DLD1 (cell line): ENCODE results near the gene SLC6A18.

Source experiments
- in situ Hi-C: cut with HindIII; loops from 2 replicates; pipeline ENCODE4 v1.10.0; 2017; ENCODE audit warnings: low sequenced_read_pairs

Gene SLC6A18

DNA sequence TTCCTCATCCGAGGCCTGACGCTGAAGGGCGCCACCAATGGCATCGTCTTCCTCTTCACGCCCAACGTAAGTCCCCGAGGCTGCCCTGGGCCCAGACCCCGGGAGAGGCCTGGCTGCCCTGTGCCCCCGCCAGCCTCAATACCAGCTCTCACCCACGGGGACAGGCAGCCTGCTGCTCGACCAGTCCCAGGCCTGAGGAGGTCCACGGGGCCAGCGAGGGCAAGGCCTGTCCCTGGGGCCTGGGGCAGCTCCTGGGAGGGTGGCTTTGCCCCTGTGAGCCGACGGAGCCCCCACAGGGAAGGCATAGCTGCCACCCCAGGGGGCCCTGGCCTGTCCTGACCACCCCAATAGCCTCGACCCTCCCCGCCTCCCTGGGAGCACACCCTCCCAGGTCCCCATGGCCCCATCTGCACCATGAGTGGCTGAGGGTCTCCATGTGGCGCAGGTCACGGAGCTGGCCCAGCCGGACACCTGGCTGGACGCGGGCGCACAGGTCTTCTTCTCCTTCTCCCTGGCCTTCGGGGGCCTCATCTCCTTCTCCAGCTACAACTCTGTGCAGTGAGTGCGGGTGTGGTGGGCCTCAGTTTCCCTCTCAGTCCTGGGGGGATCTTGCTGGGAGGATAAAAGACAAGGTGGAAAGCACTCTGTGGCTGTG, 11.5 kb upstream of the SLC6A18 start:
- in situ Hi-C loops, result loop anchor here (25.0 kb wide), 2 partner anchors 249 to 449 kb away; no protein-coding TSS in a partner anchor

DNA sequence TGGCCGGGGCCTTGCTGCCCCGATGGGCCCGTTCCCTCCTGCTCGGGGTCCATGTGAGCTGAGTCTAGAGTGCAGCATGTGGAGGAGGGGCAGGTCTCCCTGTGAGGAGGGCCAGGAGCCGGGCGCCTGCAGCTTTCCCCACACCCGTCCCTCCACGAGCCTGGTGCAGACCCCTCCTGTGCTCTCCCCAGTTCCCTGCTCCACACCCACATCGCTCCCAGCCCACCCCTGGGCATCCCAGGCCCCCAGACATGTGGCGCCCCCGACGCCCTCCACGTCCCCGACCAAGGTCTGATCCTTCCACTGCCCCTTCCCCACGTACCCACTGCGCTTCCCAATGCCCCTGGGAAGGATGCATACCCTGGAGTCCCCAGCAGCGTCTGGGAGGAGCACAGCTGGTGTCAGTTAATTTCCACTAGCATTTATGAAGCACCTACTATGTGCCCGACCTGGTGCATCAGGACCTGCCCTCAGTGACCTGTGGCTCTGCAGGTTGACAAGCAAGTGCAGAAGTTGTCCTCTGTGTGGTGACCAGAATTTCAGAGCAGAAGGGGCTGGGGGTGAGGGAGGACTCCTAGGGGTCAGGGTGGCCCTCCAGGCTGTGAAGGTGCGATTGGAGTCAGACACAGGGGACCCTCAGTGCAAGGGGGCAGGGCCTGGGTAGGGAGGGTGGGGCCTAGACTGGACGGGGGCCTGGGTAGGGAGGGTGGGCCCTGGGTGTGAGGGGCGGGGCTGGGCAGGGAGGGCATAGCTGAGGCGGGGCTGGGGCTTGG, 10.8 kb upstream of the SLC6A18 start:
- in situ Hi-C loops, result loop anchor here (25.0 kb wide), 2 partner anchors 248 to 448 kb away; no protein-coding TSS in a partner anchor

DNA sequence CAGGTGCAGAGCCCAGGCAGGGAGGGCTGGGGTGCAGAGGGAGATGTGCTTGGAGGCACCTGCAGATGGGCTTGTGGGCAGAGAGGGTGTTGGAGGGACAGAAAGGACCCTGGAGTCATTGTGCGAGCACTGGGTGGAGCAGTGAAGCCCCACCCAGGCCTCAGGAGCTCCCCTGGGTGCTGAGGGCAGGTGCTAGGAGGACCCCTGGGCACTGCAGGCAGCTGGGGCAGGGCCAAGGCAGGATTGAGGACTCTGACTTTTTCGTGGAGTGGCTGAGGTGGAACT, 10.3 kb upstream of the SLC6A18 start:
- in situ Hi-C loops, result loop anchor here (25.0 kb wide), 2 partner anchors 247 to 447 kb away; no protein-coding TSS in a partner anchor

DNA sequence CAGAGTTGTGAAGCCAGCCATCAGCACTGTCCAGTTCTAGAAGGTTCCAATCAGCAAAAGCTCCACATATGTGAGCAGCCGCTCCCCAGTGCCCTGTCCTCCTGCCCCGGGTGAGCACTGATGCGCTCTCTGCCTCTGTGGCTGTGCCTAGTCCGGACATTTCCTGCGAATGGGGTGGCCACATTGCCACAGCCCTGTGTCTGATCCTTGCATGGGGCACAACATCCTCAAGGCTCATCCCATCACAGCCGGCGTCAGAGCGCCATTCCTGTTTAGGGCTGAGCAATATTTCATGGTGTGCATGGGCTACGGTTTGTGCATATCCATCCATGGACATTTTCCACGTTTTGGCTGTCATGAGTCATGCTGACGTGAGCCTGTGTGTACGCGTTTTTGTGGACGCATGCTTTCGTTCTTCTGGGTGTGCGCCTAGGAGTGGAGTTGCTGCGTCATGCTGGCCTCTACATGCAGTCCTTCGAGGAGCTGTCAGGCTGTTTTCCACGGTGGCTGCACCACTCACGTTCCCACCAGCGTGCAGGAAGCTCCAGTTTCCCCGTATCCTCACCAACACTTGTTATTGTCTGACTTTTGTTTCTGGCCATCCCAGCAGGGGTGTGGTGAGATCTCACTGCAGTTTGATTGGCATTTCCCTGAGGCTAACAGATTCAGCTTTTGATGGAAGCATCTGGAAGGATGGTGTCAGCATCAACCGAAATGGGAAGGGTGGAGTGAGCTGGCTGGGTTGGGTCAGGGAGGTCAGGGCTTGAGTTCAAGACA, 9.7 kb upstream of the SLC6A18 start:
- in situ Hi-C loops, result loop anchor here (25.0 kb wide), 2 partner anchors 247 to 447 kb away; no protein-coding TSS in a partner anchor

DNA sequence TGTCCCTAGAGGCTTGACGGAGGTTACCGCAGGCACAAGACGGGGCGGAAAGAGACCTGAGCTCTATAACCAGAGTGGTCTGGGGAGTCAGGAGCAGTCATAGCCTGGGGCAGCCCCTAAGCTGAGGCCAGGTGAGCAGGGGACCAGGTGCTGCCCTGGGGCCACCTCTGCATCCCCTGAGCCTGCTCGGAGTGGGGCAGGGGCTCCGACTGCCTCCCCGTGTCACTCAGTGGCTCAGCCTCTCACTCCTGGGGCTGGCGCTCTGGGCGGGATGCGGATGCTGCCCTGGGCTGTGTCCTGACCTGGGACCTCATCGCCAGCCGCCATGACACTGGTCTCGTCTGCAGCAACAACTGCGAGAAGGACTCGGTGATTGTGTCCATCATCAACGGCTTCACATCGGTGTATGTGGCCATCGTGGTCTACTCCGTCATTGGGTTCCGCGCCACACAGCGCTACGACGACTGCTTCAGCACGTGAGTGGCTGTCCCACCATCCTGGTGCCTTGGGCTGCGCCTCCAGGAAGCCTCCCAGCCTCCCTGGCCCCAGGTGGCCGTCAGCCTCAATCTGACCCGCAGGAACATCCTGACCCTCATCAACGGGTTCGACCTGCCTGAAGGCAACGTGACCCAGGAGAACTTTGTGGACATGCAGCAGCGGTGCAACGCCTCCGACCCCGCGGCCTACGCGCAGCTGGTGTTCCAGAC, 8.8 kb upstream of the SLC6A18 start:
- in situ Hi-C loops, result loop anchor here (25.0 kb wide), 2 partner anchors 246 to 446 kb away; no protein-coding TSS in a partner anchor

DNA sequence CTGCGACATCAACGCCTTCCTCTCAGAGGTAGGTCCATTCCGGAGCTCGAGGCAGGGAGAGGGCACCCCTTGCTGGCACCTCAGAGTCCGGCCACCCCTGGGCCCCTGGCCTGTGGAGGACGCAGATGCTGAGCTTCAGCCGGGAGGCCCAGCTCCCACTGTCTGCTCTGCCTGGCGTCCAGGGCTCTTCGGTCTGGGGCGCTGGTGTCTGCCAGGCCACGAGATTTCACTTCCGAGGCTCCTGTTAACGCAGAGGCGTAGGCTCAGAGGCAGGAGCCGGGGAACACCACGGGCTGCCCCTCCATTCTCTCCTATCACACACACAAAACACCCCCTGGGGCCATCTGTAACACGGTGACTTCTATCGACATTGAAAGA, 8.3 kb upstream of the SLC6A18 start:
- in situ Hi-C loops, result loop anchor here (25.0 kb wide), 2 partner anchors 245 to 445 kb away; no protein-coding TSS in a partner anchor

DNA sequence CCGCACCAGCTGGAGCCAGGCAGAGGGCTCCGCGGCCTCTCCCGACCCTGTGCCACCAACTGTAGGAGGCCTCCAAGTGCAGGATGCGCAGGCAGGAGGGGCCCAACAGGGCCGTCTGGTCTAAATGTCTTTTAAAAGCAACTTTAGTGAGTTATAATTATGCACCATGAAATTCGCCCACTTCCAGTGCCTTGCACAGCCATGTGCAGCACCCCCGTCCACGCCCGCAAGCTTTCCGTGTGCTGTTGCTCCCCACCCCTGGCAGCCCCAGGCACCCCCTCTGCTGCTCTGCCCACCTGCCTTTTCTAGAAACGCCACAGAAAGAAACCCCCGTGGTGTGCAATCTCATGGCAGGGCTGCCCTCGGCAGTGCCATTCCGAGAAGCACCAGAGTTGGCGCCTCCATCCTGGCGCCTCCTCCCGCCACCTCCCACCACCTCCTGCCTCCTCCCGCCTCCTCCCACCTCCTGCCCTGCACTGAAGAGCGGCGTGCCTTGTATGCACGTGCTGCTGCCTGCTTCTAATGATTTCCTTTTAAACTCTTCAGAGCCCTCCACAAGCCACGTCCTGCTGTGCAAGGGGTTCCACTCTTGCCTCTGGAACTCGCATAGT, 7.5 kb upstream of the SLC6A18 start:
- in situ Hi-C loops, result loop anchor here (25.0 kb wide), 2 partner anchors 245 to 445 kb away; no protein-coding TSS in a partner anchor

DNA sequence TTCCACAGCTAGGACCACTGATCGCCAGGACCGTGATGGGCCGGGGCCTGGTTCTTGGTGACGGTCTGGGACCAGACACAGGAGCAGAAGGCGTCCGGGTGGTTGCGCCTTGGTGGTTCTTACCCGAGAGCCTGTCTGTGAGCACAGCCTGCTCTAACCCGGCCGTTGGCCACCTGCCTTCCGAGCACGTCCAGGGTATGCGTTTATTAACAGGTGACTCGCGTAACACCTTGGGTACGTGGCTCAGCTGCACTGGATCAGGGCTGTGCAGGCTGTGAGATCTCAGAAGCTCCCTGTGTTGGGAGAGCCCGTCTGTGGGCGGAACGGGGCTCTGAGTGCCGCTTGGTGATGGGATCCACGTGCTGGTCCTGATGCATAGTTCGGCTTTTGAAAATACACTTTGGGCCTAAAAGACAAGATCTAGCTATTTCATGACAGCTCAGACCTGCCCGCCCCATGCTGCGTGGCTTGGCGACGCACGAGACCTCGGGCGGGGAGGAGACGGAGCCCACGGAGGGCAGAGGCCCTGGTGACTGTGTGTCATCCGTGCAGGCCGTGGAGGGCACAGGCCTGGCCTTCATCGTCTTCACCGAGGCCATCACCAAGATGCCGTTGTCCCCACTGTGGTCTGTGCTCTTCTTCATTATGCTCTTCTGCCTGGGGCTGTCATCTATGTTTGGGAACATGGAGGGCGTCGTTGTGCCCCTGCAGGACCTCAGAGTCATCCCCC, 6.7 kb upstream of the SLC6A18 start:
- in situ Hi-C loops, result loop anchor here (25.0 kb wide), 2 partner anchors 244 to 444 kb away; no protein-coding TSS in a partner anchor

DNA sequence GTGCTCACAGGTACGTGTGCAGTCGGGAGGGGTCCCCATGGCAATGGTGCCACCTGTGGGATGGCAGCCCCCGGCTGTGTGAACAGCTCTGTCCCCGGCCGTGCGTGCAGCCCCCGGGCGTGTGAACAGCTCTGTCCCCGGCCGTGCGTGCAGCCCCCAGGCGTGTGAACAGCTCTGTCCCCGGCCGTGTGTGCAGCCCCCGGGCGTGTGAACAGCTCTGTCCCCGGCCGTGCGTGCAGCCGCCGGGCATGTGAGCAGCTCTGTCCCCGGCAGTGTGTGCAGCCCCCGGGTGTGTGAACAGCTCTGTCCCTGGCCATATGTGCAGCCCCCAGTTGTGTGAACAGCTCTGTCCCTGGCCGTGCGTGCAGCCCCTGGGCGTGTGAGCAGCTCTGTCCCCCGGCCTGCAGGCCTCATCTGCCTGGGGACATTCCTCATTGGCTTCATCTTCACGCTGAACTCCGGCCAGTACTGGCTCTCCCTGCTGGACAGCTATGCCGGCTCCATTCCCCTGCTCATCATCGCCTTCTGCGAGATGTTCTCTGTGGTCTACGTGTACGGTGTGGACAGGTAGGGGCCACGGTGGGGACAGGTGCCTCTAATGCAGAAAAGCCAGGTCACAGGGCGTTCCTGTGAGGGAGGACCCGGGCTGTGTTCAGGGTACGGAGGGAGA, 5.9 kb upstream of the SLC6A18 start:
- in situ Hi-C loops, result loop anchor here (25.0 kb wide), 2 partner anchors 243 to 443 kb away; no protein-coding TSS in a partner anchor

DNA sequence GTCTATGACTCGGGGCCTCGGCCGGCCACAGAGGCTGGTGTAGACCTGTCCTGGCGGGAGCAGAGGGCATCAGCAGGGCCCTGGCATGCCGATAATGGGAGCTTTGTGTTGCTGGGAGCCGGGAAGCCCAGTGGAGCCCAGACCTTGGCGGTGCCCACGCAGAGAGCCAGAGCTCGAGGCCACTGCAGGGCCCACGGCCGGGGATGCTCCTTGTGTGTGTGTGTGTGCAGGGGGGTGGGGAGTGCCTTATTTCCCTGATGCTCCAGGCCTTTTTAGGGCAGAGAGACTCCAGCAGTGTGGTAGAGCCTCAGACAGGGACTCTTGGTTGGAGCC, 5.4 kb upstream of the SLC6A18 start:
- in situ Hi-C loops, result loop anchor here (10.0 to 25.0 kb wide), 3 partner anchors 95 to 443 kb away; no protein-coding TSS in a partner anchor

DNA sequence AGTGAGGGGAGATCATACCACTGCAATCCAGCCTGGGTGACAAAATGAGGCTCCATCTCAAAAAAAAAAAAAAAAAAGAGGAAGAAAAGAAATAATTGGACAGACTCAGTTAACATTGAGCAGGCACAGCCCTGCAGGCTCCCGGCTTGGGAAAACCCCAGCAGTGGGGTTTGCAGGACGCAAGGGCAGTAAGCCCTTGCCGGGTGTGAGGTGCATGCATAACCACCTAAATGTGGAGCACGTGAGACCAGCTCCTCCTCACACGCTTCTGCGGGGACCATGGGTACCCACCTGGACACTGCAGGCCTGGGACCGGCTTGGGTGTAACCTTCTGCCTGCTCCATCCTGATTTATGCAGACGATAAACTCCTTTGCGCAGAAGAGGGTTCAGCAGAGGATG, 4.8 kb upstream of the SLC6A18 start:
- in situ Hi-C loops, result loop anchor here (10.0 to 25.0 kb wide), 3 partner anchors 94 to 442 kb away; no protein-coding TSS in a partner anchor

DNA sequence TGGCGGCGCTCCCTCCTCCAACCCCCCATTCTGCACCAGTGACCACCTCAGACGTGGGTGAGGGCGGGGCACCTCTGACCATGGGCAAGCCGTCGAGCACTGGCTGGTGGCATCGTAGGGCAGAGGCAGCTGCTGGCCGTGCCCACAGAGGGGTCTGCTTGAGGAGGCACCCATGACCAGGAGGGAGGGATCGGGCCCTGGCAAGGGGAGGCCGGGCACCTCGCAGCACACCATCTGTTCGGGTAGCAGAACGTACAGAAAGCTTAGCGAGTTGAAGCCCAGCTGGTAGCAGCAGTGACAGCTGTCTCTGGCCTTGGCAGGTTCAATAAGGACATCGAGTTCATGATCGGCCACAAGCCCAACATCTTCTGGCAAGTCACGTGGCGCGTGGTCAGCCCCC, 4.3 kb upstream of the SLC6A18 start:
- in situ Hi-C loops, result loop anchor here (10.0 to 25.0 kb wide), 3 partner anchors 94 to 441 kb away; no protein-coding TSS in a partner anchor

DNA sequence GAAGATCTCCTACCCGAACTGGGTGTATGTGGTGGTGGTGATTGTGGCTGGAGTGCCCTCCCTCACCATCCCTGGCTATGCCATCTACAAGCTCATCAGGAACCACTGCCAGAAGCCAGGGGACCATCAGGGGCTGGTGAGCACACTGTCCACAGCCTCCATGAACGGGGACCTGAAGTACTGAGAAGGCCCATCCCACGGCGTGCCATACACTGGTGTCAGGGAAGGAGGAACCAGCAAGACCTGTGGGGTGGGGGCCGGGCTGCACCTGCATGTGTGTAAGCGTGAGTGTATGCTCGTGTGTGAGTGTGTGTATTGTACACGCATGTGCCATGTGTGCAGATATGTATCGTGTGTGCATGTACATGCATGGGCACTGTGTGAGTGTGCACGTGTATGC, 3.5 kb upstream of the SLC6A18 start:
- in situ Hi-C loops, result loop anchor here (10.0 to 25.0 kb wide), 3 partner anchors 93 to 441 kb away; no protein-coding TSS in a partner anchor

DNA sequence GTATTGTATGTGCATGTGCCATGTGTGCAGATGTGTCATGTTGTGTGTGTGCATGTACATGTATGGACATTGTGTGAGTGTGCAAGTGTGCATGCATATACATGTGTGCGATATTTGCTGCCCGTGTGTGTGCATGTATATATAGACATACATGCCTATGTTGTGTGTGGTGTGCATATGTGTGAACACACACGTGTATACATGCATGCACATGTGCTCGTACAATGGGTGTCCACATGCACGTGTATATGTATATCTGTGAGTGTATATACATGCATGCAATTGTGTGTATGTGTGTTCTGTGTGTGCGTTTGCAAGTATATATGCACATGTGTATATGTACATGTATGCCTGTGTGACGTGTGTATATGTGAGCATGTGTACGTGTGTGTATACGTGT, 3.0 kb upstream of the SLC6A18 start:
- in situ Hi-C loops, result loop anchor here (10.0 to 25.0 kb wide), 3 partner anchors 93 to 440 kb away; no protein-coding TSS in a partner anchor

DNA sequence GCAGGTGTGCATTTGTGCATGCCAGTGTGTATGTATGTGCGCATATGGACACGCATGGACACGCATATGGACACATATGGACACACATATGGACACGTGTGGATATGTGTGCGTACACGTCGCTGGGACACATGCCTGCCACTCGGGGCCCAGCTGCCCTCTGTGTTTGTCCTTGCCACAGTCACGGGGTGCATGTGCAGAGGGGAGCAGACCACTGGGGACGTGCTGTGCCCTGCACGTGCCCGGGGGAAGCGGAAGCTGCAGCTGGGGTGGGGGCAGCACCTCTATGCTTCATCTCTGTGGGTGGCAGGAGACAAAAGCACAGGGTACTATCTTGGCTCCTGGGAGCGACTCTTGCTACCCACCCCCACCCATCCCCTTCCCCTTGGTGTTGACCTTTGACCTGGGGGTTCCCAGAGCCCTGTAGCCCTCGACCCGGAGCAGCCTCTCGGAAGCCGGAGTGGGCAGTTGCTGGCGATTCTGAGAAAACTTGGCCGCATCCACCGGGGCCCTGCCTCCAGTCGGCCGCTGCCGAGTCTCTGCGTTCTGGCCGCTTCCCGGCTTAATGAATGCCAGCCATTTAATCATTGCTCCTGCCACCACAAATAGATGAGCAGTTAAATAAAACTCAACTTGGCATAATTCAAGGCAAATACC, 2.4 kb upstream of the SLC6A18 start:
- in situ Hi-C loops, result loop anchor here (10.0 to 25.0 kb wide), 3 partner anchors 92 to 440 kb away; no protein-coding TSS in a partner anchor

DNA sequence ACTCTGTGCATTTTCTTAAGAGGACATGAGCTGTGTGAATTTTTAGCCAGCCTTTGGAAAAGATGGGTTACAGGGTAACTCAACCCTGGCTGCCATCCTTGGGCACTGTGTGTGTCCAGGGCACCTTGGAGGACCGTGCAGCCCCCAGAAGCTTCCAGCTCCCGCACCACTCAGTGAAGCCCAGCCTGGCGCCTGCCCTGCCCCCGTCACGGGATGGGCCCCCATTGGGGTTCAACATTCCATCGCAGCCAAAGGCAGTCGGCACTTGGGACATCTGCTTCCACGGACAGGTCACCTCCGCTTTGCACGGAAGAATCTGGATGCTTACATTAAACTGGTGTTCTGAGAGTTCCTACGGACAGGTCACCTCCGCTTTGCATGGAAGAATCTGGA, 1.9 kb upstream of the SLC6A18 start:
- in situ Hi-C loops, result loop anchor here (10.0 to 25.0 kb wide), 3 partner anchors 92 to 439 kb away; no protein-coding TSS in a partner anchor

DNA sequence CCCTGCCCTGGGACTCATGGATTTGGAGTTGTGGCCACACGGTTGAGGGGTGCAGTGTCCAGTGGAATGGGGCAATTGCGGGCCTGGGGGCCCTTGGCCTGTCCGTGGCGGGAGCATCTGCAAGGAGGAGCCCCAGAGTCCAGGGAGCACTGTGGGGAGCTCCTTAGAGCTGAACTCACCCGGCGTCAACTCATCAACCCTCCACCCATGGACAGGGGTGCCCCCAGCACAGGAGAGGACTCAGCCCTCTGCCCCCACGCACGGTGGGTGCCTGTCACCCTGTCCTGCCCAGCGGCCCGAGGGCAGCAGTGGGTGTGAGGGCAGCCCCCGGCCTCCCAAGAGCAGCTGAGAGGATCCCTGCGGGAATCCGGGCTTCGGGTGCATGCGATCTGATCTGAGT, 550 bp upstream of the SLC6A18 start:
- in situ Hi-C loops, result loop anchor here (10.0 to 25.0 kb wide), 3 partner anchors 90 to 438 kb away; no protein-coding TSS in a partner anchor

DNA sequence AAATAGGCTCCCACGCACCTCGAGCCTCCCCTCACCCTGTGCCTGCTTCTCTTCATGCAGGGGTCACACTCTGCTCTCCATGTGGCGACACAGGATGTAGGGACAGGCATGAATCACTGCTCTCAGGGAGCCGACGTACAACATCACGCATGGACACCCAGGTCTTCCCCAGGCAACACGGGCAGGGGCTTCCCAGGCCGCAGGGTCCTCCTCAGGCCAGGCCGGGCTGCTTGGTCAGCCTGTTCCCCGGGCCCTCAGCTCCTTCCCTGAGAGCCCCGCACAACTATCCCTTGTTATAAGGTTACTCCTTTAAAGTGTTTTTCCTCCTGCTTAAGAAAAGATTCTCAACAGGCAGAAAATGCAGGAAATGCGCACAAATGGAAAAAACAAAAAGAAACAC, 1.1 kb downstream of the SLC6A18 start:
- in situ Hi-C loops, result loop anchor here (10.0 kb wide), 1 partner anchor 89 kb away; no protein-coding TSS in a partner anchor
